H1 (cell line): Measurements from ENCODE around the gene SPATA16.

Experiments
- BCL11A ChIP-seq, 2 experiments: IDR thresholded peaks; one replicate each; pipeline ENCODE4 v1.6.1; 2011; ENCODE audit warnings: low read depth in 2 of 2, low read length in 2 of 2, mild to moderate bottlenecking in 2 of 2
- CHD7 ChIP-seq: fragments of 300-600 bp; sonication (generic); IDR thresholded peaks from 2 replicates; pipeline ENCODE4 v1.7.1; 2012; ENCODE audit warnings: low read length, moderate library complexity, mild to moderate bottlenecking, inconsistent platforms; ENCODE audit not compliant: insufficient replicate concordance
- CTCF ChIP-seq, 3 experiments: IDR thresholded peaks; 1 replicate in 2 of 3; 2 replicates in 1 of 3; pipeline versions ENCODE4 v1.5.1 to v1.6.1; 2011; ENCODE audit warnings: low read length in 3 of 3, mild to moderate bottlenecking in 3 of 3, inconsistent platforms in 2 of 3, low read depth in 1 of 3, moderate library complexity in 1 of 3; ENCODE audit not compliant: insufficient read depth in 1 of 3; ENCODE audit errors: control extremely low read depth in 1 of 3
- FOSL1 ChIP-seq: IDR thresholded peaks from 2 replicates; pipeline ENCODE4 v1.6.1; 2011; ENCODE audit warnings: mild to moderate bottlenecking, low read depth, low read length, moderate library complexity; ENCODE audit not compliant: insufficient read depth
- JUND ChIP-seq: IDR thresholded peaks from 2 replicates; pipeline ENCODE4 v1.6.1; 2011; ENCODE audit warnings: mild to moderate bottlenecking, improper control_type of control experiment, low read length
- NANOG ChIP-seq: IDR thresholded peaks from 2 replicates; pipeline ENCODE4 v1.6.1; 2011; ENCODE audit warnings: low read length, low read depth, mild to moderate bottlenecking, inconsistent platforms; ENCODE audit not compliant: insufficient read depth, poor library complexity, severe bottlenecking
- POLR2A ChIP-seq, 2 experiments: IDR thresholded peaks; 1 replicate in 1 of 2; 2 replicates in 1 of 2; pipeline ENCODE4 v1.6.1; 2011; ENCODE audit warnings: low read depth in 2 of 2, low read length in 2 of 2, mild to moderate bottlenecking in 2 of 2; ENCODE audit errors: control extremely low read depth in 1 of 2
- POLR2AphosphoS5 ChIP-seq: IDR thresholded peaks from 2 replicates; pipeline ENCODE4 v1.6.1; 2011; ENCODE audit warnings: low read depth, low read length
- SIRT6 ChIP-seq: IDR thresholded peaks from one replicate; pipeline ENCODE4 v1.7.1; 2012; ENCODE audit warnings: low read length, inconsistent platforms
- TAF1 ChIP-seq: IDR thresholded peaks from 2 replicates; pipeline ENCODE4 v1.6.1; 2011; ENCODE audit warnings: mild to moderate bottlenecking, low read depth, low read length
- TAF7 ChIP-seq: optimal IDR thresholded peaks from 2 replicates; pipeline ENCODE3; 2011; ENCODE audit warnings: low read depth, mild to moderate bottlenecking, inconsistent platforms, low read length, moderate library complexity, borderline replicate concordance

- TF ChIP-seq CTCF (IDR thresholded peaks at IDR 0.05; ENCODE audit: control extremely low read depth in 1 of 3, insufficient read depth in 1 of 3, low read depth in 1 of 3, low read length in 3 of 3) (no peak), TAF1 (no peak), POLR2AphosphoS5 (no peak), FOSL1 (no peak), SIRT6 (no peak), TAF7 (no peak), BCL11A (IDR thresholded peaks at IDR 0.05; ENCODE audit: low read depth in 2 of 2, low read length in 2 of 2) (no peak), JUND (no peak), POLR2A (IDR thresholded peaks at IDR 0.05; ENCODE audit: control extremely low read depth in 1 of 2, low read depth in 2 of 2, low read length in 2 of 2) (no peak), NANOG (no peak), CHD7 (no peak)
These were observed 301.4 kb downstream of the SPATA16 start for GRCh38 chr3:172839679-172840078.
